ENCODE data around the gene SMG6. TPM values are rescaled to one million over a fixed set of nuclear protein-coding genes. Genes with fewer than 3 reads are reported as not detected.
A peak's percentile ranks its signal among the peaks of the same experiment; 100 is the strongest.

Gene SMG6
- total RNA-seq, 6 donors from 2014 or later, result 29.9 to 126 (median 30.5) TPM

- Histone ChIP-seq H3K9me3 (no peaks in the 10 kb centered on the region), H3K4me1 (peaks cover 6 to 24% (median 14%) of the 10 kb centered on the region in 4 donors), H3K27ac (peak overlapping the region in 2 of 4 donors; percentile 3 to 39), H3K27me3 (no peaks in the 10 kb centered on the region), H3K36me3 (no peaks in the 10 kb centered on the region), H3K4me3 (no peak overlapping the region)
- no peak for TF ChIP-seq EP300 (IDR thresholded peaks at IDR 0.05)
- TF ChIP-seq POLR2AphosphoS5 (IDR thresholded peaks at IDR 0.05), result no peak
- TF ChIP-seq CTCF (IDR thresholded peaks at IDR 0.05), result no peak
- TF ChIP-seq POLR2A (IDR thresholded peaks at IDR 0.05), result no peak
- ATAC-seq (ENCODE audit: low FRiP score in 2 of 2) (no peak), DNase-seq (no peak)
- 58 to 75% methylated on average over 3 of the region's 3 CpGs for WGBS, 2 donors
Measured at GRCh38 chr17:2107506-2107905, 196.1 kb downstream of the SMG6 start.

- 61 to 77% methylated on average over 2 of the region's 2 CpGs for WGBS, 2 donors
- no peaks in the 10 kb centered on the region for H3K9me3 ChIP-seq
- no peaks in the 10 kb centered on the region for H3K36me3 ChIP-seq
- DNase-seq (no peak), ATAC-seq (ENCODE audit: low FRiP score in 2 of 2) (no peak)
- TF ChIP-seq EP300 (IDR thresholded peaks at IDR 0.05) (no peak), CTCF (IDR thresholded peaks at IDR 0.05) (no peak), POLR2AphosphoS5 (IDR thresholded peaks at IDR 0.05) (no peak), POLR2A (IDR thresholded peaks at IDR 0.05) (no peak)
- H3K4me3 ChIP-seq, result no peak overlapping the region
- peaks cover 6 to 20% (median 14%) of the 10 kb centered on the region in 4 donors for H3K4me1 ChIP-seq
- peak overlapping the region in 2 of 4 donors; percentile 3 to 39 for H3K27ac ChIP-seq
- H3K27me3 ChIP-seq, result no peaks in the 10 kb centered on the region
Measured at GRCh38 chr17:2107050-2107449, 196.5 kb downstream of the SMG6 start.

- ATAC-seq (ENCODE audit: low FRiP score in 2 of 2), result no peak
- no peak overlapping the region for H3K4me3 ChIP-seq
- H3K27ac ChIP-seq, result peak overlapping the region in 2 of 4 donors; percentile 39 to 50
- DNase-seq, result no peak
- H3K4me1 ChIP-seq, result peaks cover 11 to 21% (median 18%) of the 10 kb centered on the region in 4 donors
- H3K27me3 ChIP-seq, result no peaks in the 10 kb centered on the region
- no peak for TF ChIP-seq POLR2A (IDR thresholded peaks at IDR 0.05)
- TF ChIP-seq EP300 (IDR thresholded peaks at IDR 0.05), result no peak
- no peak for TF ChIP-seq CTCF (IDR thresholded peaks at IDR 0.05)
- TF ChIP-seq POLR2AphosphoS5 (IDR thresholded peaks at IDR 0.05), result no peak
- H3K36me3 ChIP-seq, result no peaks in the 10 kb centered on the region
- 55 to 63% methylated on average over 11 of the region's 11 CpGs for WGBS, 2 donors
- no peaks in the 10 kb centered on the region for H3K9me3 ChIP-seq
Measured at GRCh38 chr17:2106308-2106955, 197.2 kb downstream of the SMG6 start.

GRCh38 chr17:2105663-2106062 lies 197.9 kb downstream of the SMG6 start:
- Histone ChIP-seq H3K27me3 (no peaks in the 10 kb centered on the region), H3K27ac (peak overlapping the region in 1 of 4 donors; percentile 50), H3K4me1 (peaks cover 19 to 22% (median 21%) of the 10 kb centered on the region in 4 donors), H3K36me3 (no peaks in the 10 kb centered on the region), H3K4me3 (no peak overlapping the region), H3K9me3 (no peaks in the 10 kb centered on the region)
- DNase-seq (no peak), ATAC-seq (ENCODE audit: low FRiP score in 2 of 2) (no peak)
- WGBS, 2 donors, result 81 to 83% methylated on average over 1 of the region's 1 CpG
- no peak for TF ChIP-seq POLR2AphosphoS5 (IDR thresholded peaks at IDR 0.05)
- no peak for TF ChIP-seq EP300 (IDR thresholded peaks at IDR 0.05)
- no peak for TF ChIP-seq POLR2A (IDR thresholded peaks at IDR 0.05)
- TF ChIP-seq CTCF (IDR thresholded peaks at IDR 0.05), result no peak

All from upper lobe of left lung (tissue), 6 donors.